Activated naive CD4-positive, alpha-beta T cell treated with anti-CD3 and anti-CD28 coated beads, Interleukin-2, amount 50 U/mL, for 16 hours (primary cell): Measurements from ENCODE around the gene IL36RN.
A peak's percentile ranks its signal among the peaks of the same experiment; 100 is the strongest.

Source experiments
- DNase-seq: peaks from one replicate; pipeline ENCODE4 v3.0.0-alpha.2; 2020

The IL36RN gene

GRCh38 chr2:113104054-113104611, 45.1 kb downstream of the IL36RN start:
- peak; percentile 28 for DNase-seq

- peak; percentile 34 for DNase-seq
These were observed 46.2 kb downstream of the IL36RN start for GRCh38 chr2:113105047-113105785.

DNA sequence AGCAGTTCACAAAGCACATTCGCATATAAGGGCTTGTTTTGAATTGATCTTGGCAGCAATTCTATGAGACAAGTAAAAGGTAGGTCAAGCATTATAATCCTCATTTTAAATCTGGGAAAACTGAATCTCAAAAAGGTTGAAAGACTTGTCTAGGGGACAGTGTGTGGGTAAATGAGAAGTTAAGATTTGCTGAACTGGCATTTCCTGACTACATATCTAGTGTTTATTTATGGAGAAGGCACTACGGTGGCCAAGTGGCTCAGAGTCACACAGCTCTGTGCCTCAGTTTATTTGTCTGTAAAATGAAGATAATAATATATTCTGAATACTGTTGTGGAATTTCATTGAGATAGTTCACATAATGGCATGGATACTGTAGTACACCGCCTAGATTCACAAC, 52.1 kb downstream of the IL36RN start:
- DNase-seq, result no peak

DNA sequence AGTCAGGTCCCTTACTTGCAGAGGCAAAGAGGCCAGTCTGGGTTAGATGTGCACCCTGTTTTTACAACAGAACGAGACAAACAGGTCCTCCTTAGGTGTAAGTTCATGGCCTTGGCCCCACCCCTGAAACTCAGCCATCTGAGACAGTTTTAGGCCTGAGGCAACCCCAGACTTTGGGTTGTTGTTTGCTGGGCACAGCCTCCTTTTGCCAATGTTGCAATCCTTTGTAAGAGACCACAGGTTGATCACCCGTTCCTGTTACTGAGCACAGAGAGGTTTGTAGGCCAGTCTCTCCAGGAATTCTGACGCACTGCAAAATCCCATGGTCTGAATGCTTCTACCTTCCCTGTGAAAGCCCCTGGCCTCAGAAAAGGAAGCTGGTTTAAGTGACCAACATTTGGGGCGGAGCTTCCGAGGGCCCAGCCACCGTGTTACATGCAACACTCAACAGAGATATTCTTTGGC, 52.9 kb downstream of the IL36RN start:
- DNase-seq, result no peak

DNA sequence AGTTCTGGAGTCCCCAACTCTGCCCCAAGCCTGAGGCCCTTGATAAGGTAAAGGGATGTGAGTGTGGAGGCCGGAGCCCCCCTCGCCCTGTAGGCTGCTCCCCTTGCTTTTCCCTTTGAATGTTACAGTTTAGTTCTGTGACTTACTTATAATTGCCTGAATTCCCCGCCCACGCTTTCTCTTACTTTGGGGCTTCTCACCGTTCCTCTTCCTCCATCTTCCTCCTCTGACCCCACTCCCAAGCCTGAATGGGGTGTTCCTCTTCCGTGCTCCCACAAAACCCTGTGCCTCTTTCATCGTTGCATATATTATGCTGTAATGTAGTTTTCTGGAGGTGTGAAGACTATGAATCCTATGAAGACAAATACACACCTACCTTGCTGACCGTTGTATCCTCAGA, 53.4 kb downstream of the IL36RN start:
- DNase-seq, result no peak

DNA sequence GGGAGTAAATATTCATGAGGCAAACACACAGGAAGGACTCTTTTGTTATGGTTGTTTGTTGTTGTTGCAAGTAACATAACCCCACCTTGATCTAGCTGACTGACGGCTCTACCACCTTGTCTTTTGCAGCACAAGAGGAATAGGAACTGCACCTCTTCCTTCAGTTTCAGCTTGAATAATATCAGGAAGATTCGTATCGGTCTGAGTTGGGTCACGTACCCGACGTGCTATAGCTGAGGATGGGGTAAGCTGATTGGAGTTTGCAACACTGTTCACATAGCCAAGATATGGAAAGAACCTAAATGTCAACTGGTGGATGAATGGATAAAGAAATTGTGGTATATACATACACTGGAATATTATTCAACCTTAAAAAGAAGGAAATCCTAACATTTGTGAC, 53.9 kb downstream of the IL36RN start:
- DNase-seq, result no peak

- DNase-seq, result no peak
These were observed 54.8 kb downstream of the IL36RN start for GRCh38 chr2:113113807-113114206.
